ENCODE data around the gene CDH6.

Gene CDH6

DNA sequence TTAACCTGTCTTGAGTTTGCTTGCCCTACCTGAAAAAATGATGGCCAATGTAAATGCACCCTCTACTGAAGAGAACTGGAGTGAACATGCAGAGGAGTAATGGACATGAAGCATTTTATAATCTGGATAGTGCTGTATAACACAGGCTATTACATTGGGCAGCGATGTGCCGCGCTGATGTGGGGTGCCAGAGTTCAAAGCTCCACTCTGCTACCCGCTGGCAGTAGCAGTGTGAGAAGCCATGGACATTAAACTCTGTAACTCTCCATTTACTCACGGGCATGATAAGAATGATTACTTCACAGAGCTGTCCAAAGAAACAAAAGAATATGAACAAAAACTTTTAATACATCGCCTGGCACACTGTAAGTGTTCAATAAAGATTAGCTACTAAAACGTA is 7.5 kb upstream of the CDH6 start:
- in situ Hi-C loops (cut with MboI; ENCODE audit: low sequenced_read_pairs): no loop called here
- Histone ChIP-seq H3K4me1 (peaks cover 9% of the 10 kb centered on the region), H3K36me3 (replicated peaks) (no peaks in the 10 kb centered on the region), H3K27me3 (ENCODE audit: low read depth) (no peaks in the 10 kb centered on the region), H3K4me3 (no peak overlapping the region), H3K9me3 (no peaks in the 10 kb centered on the region)
- DNase-seq (ENCODE audit: low spot score in 2 of 2): no peak

DNA sequence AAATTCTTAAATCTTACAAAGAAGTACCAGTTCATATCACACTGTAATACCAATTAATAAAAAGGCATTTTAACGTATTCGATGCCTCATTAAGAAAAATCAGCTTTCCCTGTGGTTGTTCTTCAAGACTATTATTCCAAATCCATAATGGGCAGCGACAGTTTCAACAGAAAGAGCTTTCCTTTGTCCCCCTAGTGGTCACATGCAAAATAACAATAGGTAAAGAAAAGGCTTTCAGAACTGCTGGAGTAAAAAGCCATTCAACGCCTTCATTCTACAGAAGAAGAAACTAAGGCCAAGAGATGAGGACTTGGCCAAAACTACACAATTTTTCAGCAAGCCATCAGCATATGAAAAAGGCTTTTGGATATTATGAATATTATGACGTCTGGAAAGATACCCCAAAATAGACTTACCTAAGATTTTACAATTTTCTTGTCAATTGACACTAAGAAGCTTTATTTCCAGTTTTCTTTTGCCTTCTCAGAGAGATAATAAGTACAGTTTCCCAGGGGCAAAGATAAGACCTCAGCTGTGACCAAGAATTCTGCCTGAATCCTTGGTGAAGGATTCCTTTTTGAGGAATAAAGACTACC is 6.7 kb upstream of the CDH6 start:
- in situ Hi-C loops (cut with MboI; ENCODE audit: low sequenced_read_pairs): no loop called here
- no peaks in the 10 kb centered on the region for H3K27me3 ChIP-seq (ENCODE audit: low read depth)
- H3K4me3 ChIP-seq: no peak overlapping the region
- H3K36me3 ChIP-seq (replicated peaks): no peaks in the 10 kb centered on the region
- peaks cover 9% of the 10 kb centered on the region for H3K4me1 ChIP-seq
- peak in 1 of 2 experiments; percentile 72 for DNase-seq (ENCODE audit: low spot score in 2 of 2)
- no peaks in the 10 kb centered on the region for H3K9me3 ChIP-seq

DNA sequence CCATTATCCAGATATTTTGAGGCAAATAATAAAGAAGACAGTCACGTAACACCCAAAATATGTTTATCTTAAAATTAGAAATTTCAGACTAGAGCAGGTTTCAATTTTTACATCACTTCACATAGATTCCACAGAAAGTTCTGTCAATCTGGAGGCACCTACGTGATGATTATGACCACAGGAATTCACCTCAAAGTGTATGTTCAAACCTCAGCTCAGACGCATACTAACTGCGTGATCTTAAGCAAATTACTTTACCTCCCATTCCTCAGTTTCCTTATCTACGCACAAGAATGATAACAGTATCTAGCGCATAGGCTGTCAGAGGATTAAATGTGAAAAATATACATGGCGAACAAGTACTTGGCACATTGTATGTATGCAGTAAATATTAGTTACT is 5.9 kb upstream of the CDH6 start:
- Histone ChIP-seq H3K4me3 (no peak overlapping the region), H3K4me1 (peaks cover 10% of the 10 kb centered on the region), H3K27me3 (ENCODE audit: low read depth) (no peaks in the 10 kb centered on the region), H3K9me3 (no peaks in the 10 kb centered on the region), H3K36me3 (replicated peaks) (no peaks in the 10 kb centered on the region)
- DNase-seq (ENCODE audit: low spot score in 2 of 2): no peak
- in situ Hi-C loops (cut with MboI; ENCODE audit: low sequenced_read_pairs): no loop called here

DNA sequence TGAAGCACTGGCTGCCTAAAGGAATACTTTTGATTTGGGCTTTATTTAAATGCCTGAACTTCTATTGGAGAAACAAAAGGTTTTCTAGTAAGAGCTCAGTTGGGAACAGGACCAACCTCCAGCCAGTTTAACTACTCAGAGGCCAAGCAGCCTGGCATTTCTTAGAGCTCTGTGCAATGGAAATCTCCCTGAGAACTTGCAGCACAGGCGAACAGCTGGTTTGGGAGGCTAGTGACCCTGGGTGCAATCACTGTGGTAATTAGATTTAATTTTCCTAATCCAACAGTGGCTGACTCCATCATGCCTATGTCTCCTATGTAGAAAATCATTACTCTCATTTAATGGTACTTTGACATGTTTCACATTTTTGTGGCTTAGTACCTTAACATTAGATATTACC is 1.0 kb upstream of the CDH6 start:
- H3K36me3 ChIP-seq (replicated peaks): peaks cover 2% of the 10 kb centered on the region; the same call in 1 of the 2 replicates
- no peak for DNase-seq (ENCODE audit: low spot score in 2 of 2)
- H3K9me3 ChIP-seq: no peaks in the 10 kb centered on the region
- H3K4me3 ChIP-seq: no peak overlapping the region
- H3K4me1 ChIP-seq: peaks cover 23% of the 10 kb centered on the region
- no peaks in the 10 kb centered on the region for H3K27me3 ChIP-seq (ENCODE audit: low read depth)
- in situ Hi-C loops (cut with MboI; ENCODE audit: low sequenced_read_pairs): no loop called here

DNA sequence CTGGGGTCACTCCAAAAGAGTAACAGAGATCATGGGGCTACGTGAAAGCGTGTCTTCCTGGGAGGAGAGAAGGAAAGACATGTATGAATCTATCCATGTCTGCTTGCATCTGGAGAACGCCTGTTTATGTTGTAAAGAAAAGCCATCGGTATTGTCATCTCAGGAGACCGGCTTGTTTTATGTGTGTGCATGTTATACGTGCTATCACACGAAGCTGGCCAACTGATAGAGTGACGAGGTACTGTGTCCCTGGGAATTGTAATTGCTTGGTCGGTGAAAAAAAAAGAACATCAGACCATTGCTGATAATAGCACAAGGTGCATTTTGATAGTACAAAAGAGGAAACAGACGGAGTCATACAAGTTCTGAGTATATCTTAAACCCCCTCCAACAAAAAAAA is 370 bp upstream of the CDH6 start:
- H3K27me3 ChIP-seq (ENCODE audit: low read depth): no peaks in the 10 kb centered on the region
- H3K36me3 ChIP-seq (replicated peaks): peaks cover 2% of the 10 kb centered on the region; the same call in 1 of the 2 replicates
- peak overlapping the region; percentile 65 for H3K4me3 ChIP-seq
- H3K9me3 ChIP-seq: no peaks in the 10 kb centered on the region
- DNase-seq (ENCODE audit: low spot score in 2 of 2): peak in 1 of 2 experiments; percentile 11
- H3K4me1 ChIP-seq: peaks cover 30% of the 10 kb centered on the region
- in situ Hi-C loops (cut with MboI; ENCODE audit: low sequenced_read_pairs): no loop called here

DNA sequence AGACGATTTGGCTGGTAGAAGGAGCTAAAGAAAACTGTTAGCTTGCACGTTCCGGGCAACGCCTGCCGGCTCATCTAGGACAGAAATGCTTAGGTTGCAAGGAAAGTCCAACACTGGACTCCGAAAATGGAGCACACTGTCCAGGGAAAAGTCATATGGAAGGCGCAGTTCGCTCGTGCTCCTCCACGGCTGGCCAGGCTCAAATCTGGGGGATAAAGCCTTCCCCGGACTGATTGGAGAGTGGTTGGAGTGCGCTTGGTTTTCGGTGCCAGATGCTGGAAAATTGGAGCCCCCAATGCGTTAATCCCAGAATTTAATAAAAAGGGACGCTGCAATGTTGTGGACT is 955 bp downstream of the CDH6 start:
- Histone ChIP-seq H3K36me3 (replicated peaks) (peaks cover 8% of the 10 kb centered on the region; the same call in 1 of the 2 replicates), H3K4me3 (peak overlapping the region; percentile 65), H3K27me3 (ENCODE audit: low read depth) (no peaks in the 10 kb centered on the region), H3K4me1 (peaks cover 39% of the 10 kb centered on the region), H3K9me3 (no peaks in the 10 kb centered on the region)
- in situ Hi-C loops (cut with MboI; ENCODE audit: low sequenced_read_pairs): no loop called here
- peak in 1 of 2 experiments; percentile 24 for DNase-seq (ENCODE audit: low spot score in 2 of 2)

DNA sequence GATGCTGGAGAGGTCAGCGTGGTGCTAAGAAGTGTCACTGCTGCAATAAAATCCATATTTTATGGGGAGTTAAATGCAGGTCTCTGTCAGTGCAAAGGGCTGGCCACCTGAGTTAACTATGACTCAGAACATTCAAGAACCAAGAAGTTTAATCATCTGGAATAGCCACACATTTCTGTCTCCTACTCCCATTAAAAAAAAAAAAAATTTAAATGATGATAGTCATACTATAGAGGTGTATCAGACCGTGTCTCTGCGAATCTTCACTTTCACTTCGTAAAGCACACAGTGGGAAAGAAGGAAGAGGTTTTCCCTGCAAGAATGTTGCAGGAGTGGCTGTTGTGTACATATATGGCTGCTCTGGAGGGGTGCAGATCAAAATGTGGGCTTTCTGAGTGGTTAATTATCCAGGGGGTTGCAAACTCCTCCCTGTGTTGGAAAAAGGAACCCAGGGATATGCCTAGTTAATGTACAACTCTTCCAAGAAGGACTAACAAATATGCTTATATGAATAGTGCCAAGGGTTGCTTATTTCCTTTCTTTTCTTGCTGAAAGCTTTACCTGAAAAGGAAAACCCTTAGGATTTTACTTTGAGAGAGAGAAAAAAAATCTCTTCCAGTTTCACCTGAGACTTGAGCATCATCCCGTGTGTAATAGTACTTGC is 1.5 kb downstream of the CDH6 start:
- peak overlapping the region; percentile 65 for H3K4me3 ChIP-seq

DNA sequence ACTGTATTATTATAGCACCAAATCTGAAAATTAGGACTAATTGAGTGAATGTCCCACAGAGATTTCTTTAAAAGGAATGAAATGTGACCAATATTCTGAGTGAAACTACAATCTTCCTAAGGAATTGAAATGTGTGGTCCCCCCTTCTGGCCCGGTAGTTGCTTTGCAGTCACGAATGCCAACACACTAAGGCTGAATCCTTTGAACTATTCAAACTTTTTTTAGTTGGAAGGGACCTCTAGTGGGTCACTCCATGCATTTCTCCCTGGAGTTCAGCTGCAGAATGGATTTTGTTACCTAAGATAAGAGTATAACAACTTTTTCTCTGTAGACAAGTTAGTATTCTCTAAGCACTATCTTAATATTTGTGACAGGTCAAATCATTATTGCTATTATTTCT is 2.8 kb downstream of the CDH6 start:
- in situ Hi-C loops (cut with MboI; ENCODE audit: low sequenced_read_pairs): no loop called here
- H3K36me3 ChIP-seq (replicated peaks): peaks cover 8% of the 10 kb centered on the region; the same call in 1 of the 2 replicates
- H3K4me3 ChIP-seq: peak overlapping the region; percentile 65
- no peaks in the 10 kb centered on the region for H3K9me3 ChIP-seq
- H3K4me1 ChIP-seq: peaks cover 39% of the 10 kb centered on the region
- H3K27me3 ChIP-seq (ENCODE audit: low read depth): no peaks in the 10 kb centered on the region
- DNase-seq (ENCODE audit: low spot score in 2 of 2): peak; percentile 68 to 91

More for the DNA sequence above, 1.5 kb downstream of the CDH6 start:
- DNase-seq (ENCODE audit: low spot score in 2 of 2): no peak
- peaks cover 8% of the 10 kb centered on the region; the same call in 1 of the 2 replicates for H3K36me3 ChIP-seq (replicated peaks)
- H3K9me3 ChIP-seq: no peaks in the 10 kb centered on the region
- in situ Hi-C loops (cut with MboI; ENCODE audit: low sequenced_read_pairs): no loop called here
- H3K4me1 ChIP-seq: peaks cover 39% of the 10 kb centered on the region
- no peaks in the 10 kb centered on the region for H3K27me3 ChIP-seq (ENCODE audit: low read depth)

DNA sequence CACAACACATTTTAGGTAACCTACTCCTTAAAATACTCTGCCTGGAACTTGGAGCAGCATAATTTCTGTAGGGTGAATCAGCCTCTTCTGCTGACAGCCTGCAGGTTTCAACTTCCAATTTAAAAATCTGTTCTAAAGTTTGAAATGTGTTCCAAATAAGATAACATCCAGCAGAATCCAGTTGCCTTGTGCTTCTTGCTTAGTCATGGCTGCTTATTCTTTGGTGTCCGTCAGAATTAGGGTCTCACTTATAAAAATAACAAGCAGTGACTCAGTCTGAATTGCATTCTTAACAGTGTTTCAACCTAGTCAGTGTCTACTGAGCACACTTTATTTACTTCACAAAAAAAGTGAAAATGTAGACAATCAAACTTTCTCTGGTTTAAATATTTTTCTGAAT is 3.7 kb downstream of the CDH6 start:
- DNase-seq (ENCODE audit: low spot score in 2 of 2): no peak
- H3K36me3 ChIP-seq (replicated peaks): peaks cover 8% of the 10 kb centered on the region; the same call in 1 of the 2 replicates
- no peaks in the 10 kb centered on the region for H3K27me3 ChIP-seq (ENCODE audit: low read depth)
- H3K4me1 ChIP-seq: peaks cover 39% of the 10 kb centered on the region
- H3K9me3 ChIP-seq: no peaks in the 10 kb centered on the region
- H3K4me3 ChIP-seq: peak overlapping the region; percentile 65; the same call in 1 of the 2 replicates
- in situ Hi-C loops (cut with MboI; ENCODE audit: low sequenced_read_pairs): no loop called here

DNA sequence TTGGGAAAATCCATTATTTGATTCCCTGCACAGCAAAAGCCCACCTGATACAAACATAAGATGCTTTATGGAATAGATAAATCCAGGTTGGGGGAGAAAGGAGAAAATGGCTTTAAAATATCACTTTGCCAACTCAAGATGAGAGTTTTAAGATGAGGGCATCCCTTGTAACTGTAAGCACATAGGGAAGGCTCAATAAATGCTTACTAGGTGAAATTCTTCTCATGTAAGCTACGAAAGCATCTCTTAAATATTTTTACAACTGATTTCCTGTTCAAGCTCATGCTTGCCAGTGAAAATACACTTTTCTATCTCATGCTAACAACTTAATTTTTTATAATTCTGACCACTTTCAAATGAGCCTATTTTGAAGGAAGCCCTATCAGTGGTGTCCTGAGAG is 11.5 kb downstream of the CDH6 start:
- DNase-seq (ENCODE audit: low spot score in 2 of 2): no peak
- Histone ChIP-seq H3K27me3 (ENCODE audit: low read depth) (no peaks in the 10 kb centered on the region), H3K4me3 (no peak overlapping the region), H3K4me1 (peaks cover 11% of the 10 kb centered on the region), H3K9me3 (no peaks in the 10 kb centered on the region), H3K36me3 (replicated peaks) (peaks cover 29% of the 10 kb centered on the region)
- in situ Hi-C loops (cut with MboI; ENCODE audit: low sequenced_read_pairs): no loop called here

DNA sequence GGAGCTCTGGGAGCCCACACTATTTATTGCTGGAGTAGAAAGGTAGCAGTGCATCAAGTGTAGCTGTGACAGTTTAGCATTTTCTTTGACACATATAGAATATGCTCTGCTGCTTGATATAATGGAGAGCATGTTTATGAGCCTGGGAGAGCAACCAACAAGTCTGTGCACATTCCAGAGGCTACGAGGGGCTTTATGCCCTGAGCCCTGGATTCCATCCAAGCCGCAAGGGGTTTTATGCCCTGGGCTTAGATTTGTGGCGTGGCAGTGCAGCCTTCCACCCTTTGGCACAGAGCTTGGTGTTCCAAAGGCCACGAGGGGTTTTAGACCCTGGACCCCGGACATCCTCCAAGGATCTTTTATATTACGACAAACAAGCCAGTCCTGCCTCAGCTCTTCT is 14.6 kb downstream of the CDH6 start:
- Histone ChIP-seq H3K4me3 (no peak overlapping the region), H3K27me3 (ENCODE audit: low read depth) (no peaks in the 10 kb centered on the region), H3K9me3 (no peaks in the 10 kb centered on the region), H3K36me3 (replicated peaks) (peaks cover 35% of the 10 kb centered on the region), H3K4me1 (peaks cover 36% of the 10 kb centered on the region)
- in situ Hi-C loops (cut with MboI; ENCODE audit: low sequenced_read_pairs): no loop called here
- DNase-seq (ENCODE audit: low spot score in 2 of 2): no peak

DNA sequence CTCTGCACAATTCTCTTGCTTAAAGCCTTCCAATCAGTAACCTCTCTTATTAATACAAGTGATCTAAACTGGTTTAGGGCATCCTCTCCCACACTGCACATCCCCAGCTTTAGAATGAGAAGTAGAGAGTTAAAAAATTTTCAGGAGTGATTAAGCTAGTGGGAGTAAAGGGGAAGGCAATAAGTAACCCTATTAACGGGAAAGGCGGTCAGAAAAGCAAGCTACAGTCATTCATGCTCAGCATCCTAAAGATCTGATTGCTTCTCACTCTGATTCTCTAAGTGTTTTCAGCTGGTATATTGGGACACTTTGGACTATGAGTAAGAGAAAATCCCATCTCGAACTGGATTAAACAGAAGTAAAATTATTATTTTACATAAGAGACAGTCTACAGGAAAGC is 15.8 kb downstream of the CDH6 start:
- DNase-seq (ENCODE audit: low spot score in 2 of 2): no peak
- no peaks in the 10 kb centered on the region for H3K9me3 ChIP-seq
- peaks cover 34% of the 10 kb centered on the region for H3K36me3 ChIP-seq (replicated peaks)
- peaks cover 47% of the 10 kb centered on the region for H3K4me1 ChIP-seq
- H3K27me3 ChIP-seq (ENCODE audit: low read depth): no peaks in the 10 kb centered on the region
- in situ Hi-C loops (cut with MboI; ENCODE audit: low sequenced_read_pairs): no loop called here
- no peak overlapping the region for H3K4me3 ChIP-seq

DNA sequence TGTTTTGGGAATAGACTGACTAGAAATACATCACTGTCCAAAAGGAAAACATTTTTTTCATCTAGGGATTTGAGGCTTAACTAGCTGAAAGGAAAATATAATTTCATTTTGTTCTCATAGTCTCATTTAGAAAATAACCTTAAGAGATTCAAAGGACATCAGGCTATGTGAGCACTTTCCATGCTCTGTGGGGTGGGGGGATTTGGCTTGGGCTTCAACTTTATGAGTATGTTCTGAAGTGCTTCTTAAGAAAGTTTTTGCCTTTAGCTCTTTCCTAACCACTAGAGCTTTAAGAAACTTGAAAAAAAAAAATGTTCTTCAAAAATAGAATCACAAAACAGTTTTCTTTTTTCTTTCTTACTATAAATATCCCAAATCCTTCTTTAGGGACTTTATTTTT is 17.6 kb downstream of the CDH6 start:
- Histone ChIP-seq H3K36me3 (replicated peaks) (peaks cover 27% of the 10 kb centered on the region), H3K4me1 (peaks cover 52% of the 10 kb centered on the region), H3K27me3 (ENCODE audit: low read depth) (no peaks in the 10 kb centered on the region), H3K4me3 (no peak overlapping the region), H3K9me3 (no peaks in the 10 kb centered on the region)
- no peak for DNase-seq (ENCODE audit: low spot score in 2 of 2)
- in situ Hi-C loops (cut with MboI; ENCODE audit: low sequenced_read_pairs): no loop called here

DNA sequence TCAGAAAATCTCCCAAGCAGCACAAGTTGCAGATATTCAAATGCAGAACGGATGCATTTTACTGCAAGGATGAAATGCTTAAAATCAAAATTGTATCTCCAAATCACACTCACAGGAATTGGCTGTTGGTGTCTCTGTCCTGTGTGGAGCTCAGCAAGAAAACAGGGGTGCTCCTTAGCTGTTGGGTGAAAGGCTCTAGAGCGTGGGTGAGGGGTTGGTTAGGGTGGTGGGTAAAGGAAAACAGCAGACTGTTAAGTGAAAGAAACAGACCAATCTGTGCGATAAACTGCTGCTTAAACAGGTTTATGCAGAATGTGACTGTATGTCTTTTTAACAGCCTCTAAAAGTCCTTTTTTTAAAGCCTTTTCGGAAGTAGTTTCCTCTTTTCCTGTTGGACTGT is 19.8 kb downstream of the CDH6 start:
- no peaks in the 10 kb centered on the region for H3K27me3 ChIP-seq (ENCODE audit: low read depth)
- H3K4me3 ChIP-seq: no peak overlapping the region
- in situ Hi-C loops (cut with MboI; ENCODE audit: low sequenced_read_pairs): no loop called here
- H3K4me1 ChIP-seq: peaks cover 62% of the 10 kb centered on the region
- no peaks in the 10 kb centered on the region for H3K9me3 ChIP-seq
- DNase-seq (ENCODE audit: low spot score in 2 of 2): no peak
- peaks cover 14% of the 10 kb centered on the region for H3K36me3 ChIP-seq (replicated peaks)
